RWPE2 (cell line): ENCODE measurements around the gene WIPI1.

Experiments used
- ATAC-seq: fragments of 200-7000 bp; cut with Tn5 transposase; 3 replicates; pipeline ENCODE4 v1.9.1; 2021; ENCODE audit warnings: low read depth
- DNase-seq: peaks from one replicate; pipeline ENCODE4 v3.0.0-alpha.2; 2020; ENCODE audit warnings: low spot score
- H3K27ac ChIP-seq: fragments of 450-650 bp; 2 replicates; pipeline ENCODE4 v1.5.1; 2017; ENCODE audit warnings: mild to moderate bottlenecking; ENCODE audit not compliant: poor library complexity, severe bottlenecking
- H3K27me3 ChIP-seq: fragments of 250-450 bp; sonication (Bioruptor Pico); 2 replicates; pipeline ENCODE4 v1.5.1; 2021; ENCODE audit warnings: mild to moderate bottlenecking, moderate library complexity; ENCODE audit not compliant: insufficient read depth, poor library complexity, severe bottlenecking
- H3K36me3 ChIP-seq: fragments of 250-450 bp; sonication (Bioruptor Pico); 2 replicates; pipeline ENCODE4 v1.5.1; 2020; ENCODE audit warnings: low read depth, mild to moderate bottlenecking, moderate library complexity
- H3K4me1 ChIP-seq: fragments of 250-450 bp; sonication (Bioruptor Pico); 2 replicates; pipeline ENCODE4 v1.5.1; 2021; ENCODE audit warnings: mild to moderate bottlenecking, moderate library complexity; ENCODE audit not compliant: insufficient read depth, poor library complexity, severe bottlenecking
- H3K4me3 ChIP-seq: fragments of 250-450 bp; sonication (Bioruptor Pico); 2 replicates; pipeline ENCODE4 v1.5.1; 2021; ENCODE audit warnings: mild to moderate bottlenecking, moderate library complexity; ENCODE audit not compliant: severe bottlenecking
- H3K9me3 ChIP-seq: fragments of 250-450 bp; sonication (Bioruptor Pico); 2 replicates; pipeline ENCODE4 v1.5.1; 2021; ENCODE audit warnings: mild to moderate bottlenecking, moderate library complexity; ENCODE audit not compliant: severe bottlenecking
- CTCF ChIP-seq: fragments of 450-650 bp; IDR thresholded peaks from one replicate; pipeline ENCODE4 v1.5.1; 2017; ENCODE audit warnings: mild to moderate bottlenecking, moderate library complexity; ENCODE audit not compliant: poor library complexity, severe bottlenecking

Gene WIPI1

GRCh38 chr17:68461589-68461988 lies 4.3 kb upstream of the WIPI1 start:
- H3K27ac ChIP-seq = no peak overlapping the region
- DNase-seq = no peak
- H3K4me3 ChIP-seq = no peak overlapping the region
- H3K27me3 ChIP-seq = no peaks in the 10 kb centered on the region
- no peak for ATAC-seq
- no peaks in the 10 kb centered on the region for H3K9me3 ChIP-seq
- no peaks in the 10 kb centered on the region for H3K36me3 ChIP-seq
- peaks cover 15% of the 10 kb centered on the region for H3K4me1 ChIP-seq
- no peak for TF ChIP-seq CTCF

GRCh38 chr17:68461122-68461539 lies 3.8 kb upstream of the WIPI1 start:
- no peak for TF ChIP-seq CTCF
- no peak overlapping the region for H3K4me3 ChIP-seq
- no peak overlapping the region for H3K27ac ChIP-seq
- DNase-seq (no peak), ATAC-seq (no peak)
- no peaks in the 10 kb centered on the region for H3K9me3 ChIP-seq
- no peaks in the 10 kb centered on the region for H3K36me3 ChIP-seq
- peaks cover 18% of the 10 kb centered on the region for H3K4me1 ChIP-seq
- H3K27me3 ChIP-seq = no peaks in the 10 kb centered on the region

GRCh38 chr17:68460715-68461114 lies 3.4 kb upstream of the WIPI1 start:
- H3K27me3 ChIP-seq = no peaks in the 10 kb centered on the region
- no peaks in the 10 kb centered on the region for H3K36me3 ChIP-seq
- no peak for DNase-seq
- H3K9me3 ChIP-seq = no peaks in the 10 kb centered on the region
- peaks cover 22% of the 10 kb centered on the region for H3K4me1 ChIP-seq
- no peak for TF ChIP-seq CTCF
- H3K4me3 ChIP-seq = no peak overlapping the region
- no peak overlapping the region for H3K27ac ChIP-seq
- no peak for ATAC-seq

GRCh38 chr17:68460146-68460545 lies 2.9 kb upstream of the WIPI1 start:
- H3K36me3 ChIP-seq = no peaks in the 10 kb centered on the region
- ATAC-seq (no peak), DNase-seq (no peak)
- no peaks in the 10 kb centered on the region for H3K9me3 ChIP-seq
- TF ChIP-seq CTCF = no peak
- no peak overlapping the region for H3K4me3 ChIP-seq
- H3K27me3 ChIP-seq = no peaks in the 10 kb centered on the region
- no peak overlapping the region for H3K27ac ChIP-seq
- H3K4me1 ChIP-seq = peaks cover 26% of the 10 kb centered on the region

- ATAC-seq = no peak
- H3K27ac ChIP-seq = no peak overlapping the region
- no peak overlapping the region for H3K4me3 ChIP-seq
- peaks cover 26% of the 10 kb centered on the region for H3K4me1 ChIP-seq
- no peak for TF ChIP-seq CTCF
- H3K27me3 ChIP-seq = no peaks in the 10 kb centered on the region
- no peaks in the 10 kb centered on the region for H3K36me3 ChIP-seq
- no peaks in the 10 kb centered on the region for H3K9me3 ChIP-seq
- no peak for DNase-seq
Measured at GRCh38 chr17:68459037-68459639, 1.8 kb upstream of the WIPI1 start.
